Liver (tissue), 3 donors: ENCODE data around the gene GRID1.

Experiments
- CTCF ChIP-seq: fragments of 150-350 bp; IDR thresholded peaks from 2 replicates; pipeline ENCODE4 v1.5.1; 2017; ENCODE audit warnings: improper control_type of control experiment, low read depth, low read length; ENCODE audit not compliant: missing input control
- FOXA2 ChIP-seq: IDR thresholded peaks from 2 replicates; pipeline ENCODE4 v1.6.1; 2016; ENCODE audit warnings: antibody characterized with exemption
- MAX ChIP-seq: IDR thresholded peaks from 2 replicates; pipeline ENCODE4 v1.6.1; 2016; ENCODE audit warnings: antibody characterized with exemption
- RAD21 ChIP-seq, 2 donors: IDR thresholded peaks; 2 replicates each; pipeline ENCODE4 v1.6.1; 2016; ENCODE audit warnings: antibody characterized with exemption in 2 of 2, mild to moderate bottlenecking in 2 of 2
- TAF1 ChIP-seq: conservative IDR thresholded peaks from 2 replicates; pipeline ENCODE4 v1.6.1; 2016; ENCODE audit warnings: antibody characterized with exemption, mild to moderate bottlenecking
- TF ChIP-seq, protein P1 (sequence below): IDR thresholded peaks from 2 replicates; pipeline ENCODE4 v1.6.1; 2016; ENCODE audit warnings: antibody characterized with exemption, mild to moderate bottlenecking
- donor health status: healthy.
- donor health status: healthy.

- TF ChIP-seq, protein P1, sequence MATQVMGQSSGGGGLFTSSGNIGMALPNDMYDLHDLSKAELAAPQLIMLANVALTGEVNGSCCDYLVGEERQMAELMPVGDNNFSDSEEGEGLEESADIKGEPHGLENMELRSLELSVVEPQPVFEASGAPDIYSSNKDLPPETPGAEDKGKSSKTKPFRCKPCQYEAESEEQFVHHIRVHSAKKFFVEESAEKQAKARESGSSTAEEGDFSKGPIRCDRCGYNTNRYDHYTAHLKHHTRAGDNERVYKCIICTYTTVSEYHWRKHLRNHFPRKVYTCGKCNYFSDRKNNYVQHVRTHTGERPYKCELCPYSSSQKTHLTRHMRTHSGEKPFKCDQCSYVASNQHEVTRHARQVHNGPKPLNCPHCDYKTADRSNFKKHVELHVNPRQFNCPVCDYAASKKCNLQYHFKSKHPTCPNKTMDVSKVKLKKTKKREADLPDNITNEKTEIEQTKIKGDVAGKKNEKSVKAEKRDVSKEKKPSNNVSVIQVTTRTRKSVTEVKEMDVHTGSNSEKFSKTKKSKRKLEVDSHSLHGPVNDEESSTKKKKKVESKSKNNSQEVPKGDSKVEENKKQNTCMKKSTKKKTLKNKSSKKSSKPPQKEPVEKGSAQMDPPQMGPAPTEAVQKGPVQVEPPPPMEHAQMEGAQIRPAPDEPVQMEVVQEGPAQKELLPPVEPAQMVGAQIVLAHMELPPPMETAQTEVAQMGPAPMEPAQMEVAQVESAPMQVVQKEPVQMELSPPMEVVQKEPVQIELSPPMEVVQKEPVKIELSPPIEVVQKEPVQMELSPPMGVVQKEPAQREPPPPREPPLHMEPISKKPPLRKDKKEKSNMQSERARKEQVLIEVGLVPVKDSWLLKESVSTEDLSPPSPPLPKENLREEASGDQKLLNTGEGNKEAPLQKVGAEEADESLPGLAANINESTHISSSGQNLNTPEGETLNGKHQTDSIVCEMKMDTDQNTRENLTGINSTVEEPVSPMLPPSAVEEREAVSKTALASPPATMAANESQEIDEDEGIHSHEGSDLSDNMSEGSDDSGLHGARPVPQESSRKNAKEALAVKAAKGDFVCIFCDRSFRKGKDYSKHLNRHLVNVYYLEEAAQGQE, result no peak
- TF ChIP-seq TAF1, result no peak
- TF ChIP-seq RAD21 (IDR thresholded peaks at IDR 0.05), result no peak
- no peak for TF ChIP-seq FOXA2
- TF ChIP-seq CTCF, result no peak
- no peak for TF ChIP-seq MAX
Measured at GRCh38 chr10:86048973-86049372, 317.6 kb downstream of the GRID1 start.
